Stimulated activated CD4-positive, alpha-beta T cell treated with anti-CD3 and anti-CD28 coated beads, Interleukin-1b, Interleukin-23, amount 100 ng/mL, for 24 hours (primary cell): ENCODE results near the gene FRAT2.

Experiments
- DNase-seq, 4 experiments: peaks; one replicate each; pipeline ENCODE4 v3.0.0-alpha.2; 2020; ENCODE audit warnings: low read depth in 4 of 4, low spot score in 1 of 4

The FRAT2 gene

GRCh38 chr10:97334370-97335175 is at the start of gene FRAT2:
TSS of gene FRAT2 (minus strand) at chr10:97334729. CDS start at chr10:97334572, 157 bp downstream.
- DNase-seq = peak; percentile 59 to 83 (median 74)

- no peak for DNase-seq
Observed at GRCh38 chr10:97384156-97384555, 49.6 kb upstream of the FRAT2 start.

- no peak for DNase-seq
Observed at GRCh38 chr10:97383159-97383558, 48.6 kb upstream of the FRAT2 start.

GRCh38 chr10:97381626-97382025 is 47.1 kb upstream of the FRAT2 start:
- DNase-seq = no peak

- no peak for DNase-seq
Observed at GRCh38 chr10:97380516-97380915, 46.0 kb upstream of the FRAT2 start.

- no peak for DNase-seq
Observed at GRCh38 chr10:97378933-97379921, 44.7 kb upstream of the FRAT2 start.

GRCh38 chr10:97376413-97376812 is 41.9 kb upstream of the FRAT2 start:
- no peak for DNase-seq

- DNase-seq = no peak
Observed at GRCh38 chr10:97373456-97373855, 38.9 kb upstream of the FRAT2 start.

GRCh38 chr10:97372233-97372875 is 37.8 kb upstream of the FRAT2 start:
- DNase-seq = no peak

GRCh38 chr10:97371696-97372095 is 37.2 kb upstream of the FRAT2 start:
- no peak for DNase-seq

GRCh38 chr10:97367126-97367649 is 32.7 kb upstream of the FRAT2 start:
- DNase-seq = no peak

GRCh38 chr10:97366572-97366971 is 32.0 kb upstream of the FRAT2 start:
- no peak for DNase-seq

GRCh38 chr10:97365761-97366351 is 31.3 kb upstream of the FRAT2 start:
- DNase-seq = no peak

- no peak for DNase-seq
Observed at GRCh38 chr10:97363071-97363470, 28.5 kb upstream of the FRAT2 start.

GRCh38 chr10:97362310-97363033 is 27.9 kb upstream of the FRAT2 start:
- DNase-seq = no peak

GRCh38 chr10:97361537-97361901 is 27.0 kb upstream of the FRAT2 start:
- no peak for DNase-seq

- no peak for DNase-seq
Observed at GRCh38 chr10:97360705-97361536, 26.4 kb upstream of the FRAT2 start.

- DNase-seq = no peak
Observed at GRCh38 chr10:97358781-97359180, 24.3 kb upstream of the FRAT2 start.

GRCh38 chr10:97358349-97358748 is 23.8 kb upstream of the FRAT2 start:
- no peak for DNase-seq
